ENCODE data around the gene LAIR1. TPM values are rescaled to one million over a fixed set of nuclear protein-coding genes. Genes with fewer than 3 reads are reported as not detected.
"Not testable (repeated sequence)": the region's sequence is repeated elsewhere in the genome, so short reads cannot be mapped to it uniquely, and the experiment has no call there.

The LAIR1 gene
- total and polyA plus RNA-seq, 2 experiments from 2014 or later, result 0.10 to 1.3 TPM

GRCh38 chr19:54365798-54366197 lies 1.1 kb upstream of the LAIR1 start:
- not testable (repeated sequence) for H3K4me2 ChIP-seq; H4K20me1 ChIP-seq (replicated peaks; ENCODE audit: insufficient read depth); H3K27me3 ChIP-seq (ENCODE audit: insufficient read depth); H2AFZ ChIP-seq; H3K4me3 ChIP-seq; H3K36me3 ChIP-seq (ENCODE audit: insufficient read depth); H3K9me2 ChIP-seq (ENCODE audit: insufficient read depth); H3K4me1 ChIP-seq (ENCODE audit: insufficient read depth); H3K27ac ChIP-seq (ENCODE audit: low read depth); H3K27ac Mint-ChIP-seq; ATAC-seq; H3F3A ChIP-seq (replicated peaks; ENCODE audit: low read depth); H3K36me3 Mint-ChIP-seq (ENCODE audit: low read depth); H3K27me3 Mint-ChIP-seq (ENCODE audit: insufficient read depth, low read depth, poor library complexity); H3K79me2 ChIP-seq (replicated peaks; ENCODE audit: insufficient read depth); DNase-seq (ENCODE audit: low spot score); H3K9me3 Mint-ChIP-seq; H3K4me3 Mint-ChIP-seq
- peaks cover 15% of the 10 kb centered on the region; the same call in 2 of the 3 replicates for H3K4me1 Mint-ChIP-seq

- H3K27me3 Mint-ChIP-seq (ENCODE audit: insufficient read depth, low read depth, poor library complexity); H3K79me2 ChIP-seq (replicated peaks; ENCODE audit: insufficient read depth); H2AFZ ChIP-seq; H3F3A ChIP-seq (replicated peaks; ENCODE audit: low read depth); H3K4me3 ChIP-seq; ATAC-seq; H3K36me3 Mint-ChIP-seq (ENCODE audit: low read depth); H3K9me3 Mint-ChIP-seq; H3K27me3 ChIP-seq (ENCODE audit: insufficient read depth); H3K27ac Mint-ChIP-seq; H4K20me1 ChIP-seq (replicated peaks; ENCODE audit: insufficient read depth); H3K4me1 ChIP-seq (ENCODE audit: insufficient read depth); H3K4me2 ChIP-seq; H3K4me3 Mint-ChIP-seq; H3K27ac ChIP-seq (ENCODE audit: low read depth); H3K36me3 ChIP-seq (ENCODE audit: insufficient read depth); DNase-seq (ENCODE audit: low spot score); H3K9me2 ChIP-seq (ENCODE audit: insufficient read depth): not testable (repeated sequence)
- H3K4me1 Mint-ChIP-seq, result peaks cover 14% of the 10 kb centered on the region; the same call in 2 of the 3 replicates
Observed at GRCh38 chr19:54361680-54362422, 2.9 kb downstream of the LAIR1 start.

GRCh38 chr19:54359149-54359820 lies 5.4 kb downstream of the LAIR1 start:
- H3F3A ChIP-seq (replicated peaks; ENCODE audit: low read depth); H3K4me3 ChIP-seq; H3K27ac ChIP-seq (ENCODE audit: low read depth); H3K36me3 ChIP-seq (ENCODE audit: insufficient read depth); H3K27me3 Mint-ChIP-seq (ENCODE audit: insufficient read depth, low read depth, poor library complexity); H3K79me2 ChIP-seq (replicated peaks; ENCODE audit: insufficient read depth); H3K9me2 ChIP-seq (ENCODE audit: insufficient read depth); H3K27ac Mint-ChIP-seq; DNase-seq (ENCODE audit: low spot score); H3K4me2 ChIP-seq; H2AFZ ChIP-seq; H3K4me3 Mint-ChIP-seq; H3K9me3 Mint-ChIP-seq; H3K36me3 Mint-ChIP-seq (ENCODE audit: low read depth); H3K27me3 ChIP-seq (ENCODE audit: insufficient read depth); H3K4me1 ChIP-seq (ENCODE audit: insufficient read depth); H4K20me1 ChIP-seq (replicated peaks; ENCODE audit: insufficient read depth); H3K4me1 Mint-ChIP-seq: not testable (repeated sequence)
- peak; percentile 95 for ATAC-seq
- peak in 1 of 2 experiments; percentile 54; a peak in 2 of 4 replicates for TF ChIP-seq CTCF (conservative IDR thresholded peaks at IDR 0.05; ENCODE audit: low read depth in 2 of 2)

Data from GM23338 (cell line).